Measurements from ENCODE around the gene LPIN2.

DNA sequence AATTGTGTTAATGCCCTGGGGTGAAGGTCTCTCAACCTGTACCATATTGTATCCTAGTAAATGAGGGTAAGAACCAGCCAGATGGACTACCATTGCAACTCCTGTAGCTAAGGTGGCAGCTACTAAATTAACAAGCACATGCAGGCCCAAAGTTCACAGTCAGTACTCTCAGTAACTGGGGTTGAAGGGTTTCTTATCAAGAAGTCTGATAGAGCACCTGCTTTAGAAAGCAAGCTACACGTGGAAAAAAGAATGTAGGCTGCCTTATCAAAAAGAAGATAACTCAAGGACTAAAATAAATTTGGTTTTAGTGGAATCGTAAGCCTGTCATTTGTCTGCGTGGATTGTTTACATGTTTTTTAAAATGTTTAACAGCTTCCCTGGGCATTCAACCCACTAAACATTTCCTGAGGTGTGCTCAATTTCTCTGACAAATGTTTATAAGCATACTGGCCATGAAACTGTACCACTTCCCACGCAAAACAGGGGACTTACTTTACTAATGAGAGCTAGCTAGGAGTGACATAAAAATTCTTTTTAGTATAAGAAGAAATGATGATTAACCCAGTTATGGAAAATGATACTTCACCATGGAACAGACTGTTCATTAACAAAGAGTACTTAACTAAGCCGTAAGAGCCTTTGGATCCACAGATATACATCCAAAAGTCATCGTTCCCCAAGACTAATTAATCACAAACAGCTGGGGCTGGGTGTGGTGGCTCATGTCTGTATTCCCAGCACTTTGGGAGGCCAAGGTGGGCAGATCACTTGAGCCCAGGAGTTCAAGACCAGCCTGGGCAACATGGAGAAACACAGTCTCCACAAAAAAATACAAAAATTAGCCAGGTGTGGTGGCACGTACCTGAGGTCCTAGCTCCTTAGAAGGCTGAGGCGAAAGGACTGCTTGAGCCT is 36.5 kb downstream of the LPIN2 start:
- TF ChIP-seq, protein P1, sequence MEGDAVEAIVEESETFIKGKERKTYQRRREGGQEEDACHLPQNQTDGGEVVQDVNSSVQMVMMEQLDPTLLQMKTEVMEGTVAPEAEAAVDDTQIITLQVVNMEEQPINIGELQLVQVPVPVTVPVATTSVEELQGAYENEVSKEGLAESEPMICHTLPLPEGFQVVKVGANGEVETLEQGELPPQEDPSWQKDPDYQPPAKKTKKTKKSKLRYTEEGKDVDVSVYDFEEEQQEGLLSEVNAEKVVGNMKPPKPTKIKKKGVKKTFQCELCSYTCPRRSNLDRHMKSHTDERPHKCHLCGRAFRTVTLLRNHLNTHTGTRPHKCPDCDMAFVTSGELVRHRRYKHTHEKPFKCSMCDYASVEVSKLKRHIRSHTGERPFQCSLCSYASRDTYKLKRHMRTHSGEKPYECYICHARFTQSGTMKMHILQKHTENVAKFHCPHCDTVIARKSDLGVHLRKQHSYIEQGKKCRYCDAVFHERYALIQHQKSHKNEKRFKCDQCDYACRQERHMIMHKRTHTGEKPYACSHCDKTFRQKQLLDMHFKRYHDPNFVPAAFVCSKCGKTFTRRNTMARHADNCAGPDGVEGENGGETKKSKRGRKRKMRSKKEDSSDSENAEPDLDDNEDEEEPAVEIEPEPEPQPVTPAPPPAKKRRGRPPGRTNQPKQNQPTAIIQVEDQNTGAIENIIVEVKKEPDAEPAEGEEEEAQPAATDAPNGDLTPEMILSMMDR (IDR thresholded peaks at IDR 0.05) = no peak
- no peak for TF ChIP-seq POLR2AphosphoS5 (IDR thresholded peaks at IDR 0.05)
